Urothelium cell line (cell line): ENCODE measurements around the gene SERBP1.
A peak's percentile ranks its signal among the peaks of the same experiment; 100 is the strongest.

ENCODE experiments used
- DNase-seq: peaks from one replicate; pipeline ENCODE4 v3.0.0; 2011; ENCODE audit warnings: low spot score, mixed read lengths
- FAIRE-seq: peaks from 2 replicates; lab custom pipeline; 2011; peaks lifted over from hg19 to GRCh38; lab: Jason Lieb, UNC

The SERBP1 gene

GRCh38 chr1:67371043-67371442 is 59.2 kb downstream of the SERBP1 start:
- DNase-seq (no peak), FAIRE-seq (no peak)

DNA sequence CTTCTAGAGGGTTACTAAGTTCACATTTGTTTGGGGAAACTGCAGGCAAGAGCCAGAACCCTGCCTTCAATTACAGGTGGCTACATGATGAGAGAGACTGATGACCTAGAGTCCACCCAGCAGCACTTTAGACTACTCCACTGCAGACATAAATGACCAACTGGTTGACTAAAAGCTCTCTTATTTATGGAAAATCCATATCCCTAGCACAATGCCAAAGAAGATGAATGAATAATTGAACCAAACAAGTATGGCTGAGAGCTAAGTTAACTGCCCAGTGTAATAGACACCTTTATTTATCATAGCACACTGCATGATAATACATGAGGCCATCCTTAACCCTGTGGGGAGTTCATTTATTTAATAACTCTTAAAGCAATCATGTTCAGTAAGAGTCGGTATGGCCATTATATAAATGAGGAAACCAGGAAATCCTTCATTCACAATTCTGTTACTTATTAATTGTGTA is 62.1 kb downstream of the SERBP1 start:
- DNase-seq (no peak), FAIRE-seq (no peak)

- peak; percentile 56 for DNase-seq
- no peak for FAIRE-seq
Observed at GRCh38 chr1:67367370-67368045, 62.7 kb downstream of the SERBP1 start.

- DNase-seq, result no peak
- no peak for FAIRE-seq
Observed at GRCh38 chr1:67361641-67362040, 68.6 kb downstream of the SERBP1 start.

GRCh38 chr1:67359592-67359991 is 70.6 kb downstream of the SERBP1 start:
- no peak for DNase-seq
- no peak for FAIRE-seq
